ENCODE measurements around the gene CCDC121.
A peak's percentile ranks its signal among the peaks of the same experiment; 100 is the strongest.
"Not testable (repeated sequence)": the region's sequence is repeated elsewhere in the genome, so short reads cannot be mapped to it uniquely, and the experiment has no call there.

The CCDC121 gene

DNA sequence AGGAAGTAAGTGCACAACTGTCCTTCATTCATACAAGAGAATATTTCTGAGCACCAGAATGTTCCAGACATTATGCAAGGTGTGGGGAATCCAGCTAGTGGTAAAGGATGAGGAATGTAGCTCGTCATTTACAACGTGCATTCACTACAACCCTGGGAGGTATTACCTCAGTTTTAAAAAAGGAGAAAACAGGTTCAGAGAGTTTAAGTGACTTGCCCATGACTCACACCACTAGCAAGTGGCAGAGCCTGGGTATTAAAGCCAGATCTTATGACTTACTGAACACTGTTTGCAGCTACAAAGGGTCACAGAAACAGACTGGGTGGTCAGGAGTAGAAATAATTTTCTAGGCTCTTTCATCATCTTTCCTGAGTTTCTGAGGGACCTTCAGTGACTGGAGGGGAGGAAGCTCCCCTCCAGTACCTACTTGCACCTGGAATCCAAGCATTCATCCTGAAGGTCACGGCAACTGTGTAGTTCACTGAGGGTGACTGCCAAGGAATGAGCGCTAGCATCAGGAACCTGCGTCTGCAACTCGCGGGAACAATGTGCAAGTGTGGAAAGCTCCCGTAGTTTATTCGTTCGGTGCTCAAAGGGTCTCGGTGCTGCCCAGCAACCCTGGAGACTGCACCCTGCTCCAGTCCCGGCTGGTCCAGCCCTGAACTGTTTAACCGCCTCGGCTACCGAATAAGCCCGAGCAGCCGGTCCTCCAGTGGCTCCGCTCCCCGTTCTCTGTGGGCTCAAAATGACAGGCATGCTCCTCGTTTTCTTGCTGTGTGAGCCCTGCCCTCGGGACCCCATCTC is 647 bp downstream of the CCDC121 start:
- Histone ChIP-seq H3K36me3 (ENCODE audit: insufficient read depth, low read length) (peaks cover 37% of the 10 kb centered on the region), H4K20me1 (ENCODE audit: insufficient read depth, low read length) (no peaks in the 10 kb centered on the region), H3K9me3 (ENCODE audit: low read length) (no peaks in the 10 kb centered on the region), H3K9me2 (ENCODE audit: low read depth, low read length) (no peaks in the 10 kb centered on the region), H3K4me3 (ENCODE audit: low read depth, low read length, poor library complexity, severe bottlenecking) (peak overlapping the region; percentile 100), H3F3A (ENCODE audit: insufficient read depth, low read length) (no peaks in the 10 kb centered on the region), H3K4me1 (ENCODE audit: insufficient read depth, low read length, severe bottlenecking) (peaks cover 27% of the 10 kb centered on the region), H3K9ac (ENCODE audit: low read length) (peak overlapping the region; percentile 100), H3K79me2 (ENCODE audit: insufficient read depth, low read length) (peaks cover 9% of the 10 kb centered on the region), H3K27ac (ENCODE audit: low read depth, low read length, poor library complexity, severe bottlenecking) (peak overlapping the region; percentile 13), H3K4me2 (ENCODE audit: low read length) (peak overlapping the region; percentile 99), H3K27me3 (ENCODE audit: insufficient read depth, low read length) (no peaks in the 10 kb centered on the region), H2AFZ (ENCODE audit: low read length) (no peak overlapping the region)
- TF ChIP-seq EZH2 (IDR thresholded peaks at IDR 0.05; ENCODE audit: borderline replicate concordance, low read length) = no peak
- TF ChIP-seq, protein P1, sequence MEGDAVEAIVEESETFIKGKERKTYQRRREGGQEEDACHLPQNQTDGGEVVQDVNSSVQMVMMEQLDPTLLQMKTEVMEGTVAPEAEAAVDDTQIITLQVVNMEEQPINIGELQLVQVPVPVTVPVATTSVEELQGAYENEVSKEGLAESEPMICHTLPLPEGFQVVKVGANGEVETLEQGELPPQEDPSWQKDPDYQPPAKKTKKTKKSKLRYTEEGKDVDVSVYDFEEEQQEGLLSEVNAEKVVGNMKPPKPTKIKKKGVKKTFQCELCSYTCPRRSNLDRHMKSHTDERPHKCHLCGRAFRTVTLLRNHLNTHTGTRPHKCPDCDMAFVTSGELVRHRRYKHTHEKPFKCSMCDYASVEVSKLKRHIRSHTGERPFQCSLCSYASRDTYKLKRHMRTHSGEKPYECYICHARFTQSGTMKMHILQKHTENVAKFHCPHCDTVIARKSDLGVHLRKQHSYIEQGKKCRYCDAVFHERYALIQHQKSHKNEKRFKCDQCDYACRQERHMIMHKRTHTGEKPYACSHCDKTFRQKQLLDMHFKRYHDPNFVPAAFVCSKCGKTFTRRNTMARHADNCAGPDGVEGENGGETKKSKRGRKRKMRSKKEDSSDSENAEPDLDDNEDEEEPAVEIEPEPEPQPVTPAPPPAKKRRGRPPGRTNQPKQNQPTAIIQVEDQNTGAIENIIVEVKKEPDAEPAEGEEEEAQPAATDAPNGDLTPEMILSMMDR (IDR thresholded peaks at IDR 0.05; ENCODE audit: low read length) = no peak

DNA sequence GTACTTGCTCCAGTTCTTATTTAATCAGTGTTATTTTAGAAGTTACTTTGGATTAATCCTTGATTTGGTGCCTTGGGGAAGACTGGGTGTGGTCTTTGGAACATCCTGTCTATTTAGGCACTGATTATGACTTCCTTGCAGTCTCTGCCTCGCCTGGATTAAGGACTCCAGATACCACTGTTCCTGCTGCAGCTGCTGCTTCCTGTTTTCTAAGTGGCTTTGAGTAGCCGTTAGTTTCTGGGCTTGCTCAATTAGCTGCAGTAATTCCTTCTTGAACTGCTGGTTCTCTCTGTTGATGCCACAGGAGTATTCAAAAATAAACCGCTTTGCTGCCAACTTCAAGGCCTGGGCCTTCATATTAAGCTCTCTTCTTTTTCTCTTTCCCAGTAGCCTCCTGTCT is 1.9 kb downstream of the CCDC121 start:
- H3K4me2 ChIP-seq (ENCODE audit: low read length); H3K9me3 ChIP-seq (ENCODE audit: low read length); H3K4me3 ChIP-seq (ENCODE audit: low read depth, low read length, poor library complexity, severe bottlenecking); H3K9me2 ChIP-seq (ENCODE audit: low read depth, low read length); H4K20me1 ChIP-seq (ENCODE audit: insufficient read depth, low read length); H3F3A ChIP-seq (ENCODE audit: insufficient read depth, low read length); H3K79me2 ChIP-seq (ENCODE audit: insufficient read depth, low read length); H3K27me3 ChIP-seq (ENCODE audit: insufficient read depth, low read length); H2AFZ ChIP-seq (ENCODE audit: low read length); H3K9ac ChIP-seq (ENCODE audit: low read length): not testable (repeated sequence)
- Histone ChIP-seq H3K36me3 (ENCODE audit: insufficient read depth, low read length) (peaks cover 37% of the 10 kb centered on the region; the same call in 1 of the 2 replicates), H3K27ac (ENCODE audit: low read depth, low read length, poor library complexity, severe bottlenecking) (peak overlapping the region; percentile 9), H3K4me1 (ENCODE audit: insufficient read depth, low read length, severe bottlenecking) (peaks cover 27% of the 10 kb centered on the region)

DNA sequence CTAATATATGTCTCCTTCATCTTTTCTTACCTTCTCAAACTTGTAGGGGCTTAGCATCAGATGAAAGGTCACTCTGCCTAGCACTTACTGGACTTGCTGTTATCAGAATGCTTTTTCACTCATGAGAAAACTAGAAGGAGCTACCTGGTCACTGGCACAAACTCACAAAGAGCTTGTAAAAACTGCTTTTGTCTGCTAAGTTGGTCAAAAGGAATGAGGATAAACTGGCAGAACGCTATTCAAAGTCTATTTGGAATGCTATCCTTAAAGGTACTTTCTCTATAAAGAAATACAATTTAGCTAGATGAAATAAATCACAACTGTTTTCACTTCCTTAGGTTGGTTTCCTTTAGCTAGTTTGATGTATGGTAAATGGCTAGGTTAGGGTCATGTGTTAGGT is 2.5 kb downstream of the CCDC121 start:
- not testable (repeated sequence) for H3K9me2 ChIP-seq (ENCODE audit: low read depth, low read length); H3K79me2 ChIP-seq (ENCODE audit: insufficient read depth, low read length); H3K9me3 ChIP-seq (ENCODE audit: low read length); H4K20me1 ChIP-seq (ENCODE audit: insufficient read depth, low read length); H3F3A ChIP-seq (ENCODE audit: insufficient read depth, low read length); H2AFZ ChIP-seq (ENCODE audit: low read length); H3K27me3 ChIP-seq (ENCODE audit: insufficient read depth, low read length); H3K4me3 ChIP-seq (ENCODE audit: low read depth, low read length, poor library complexity, severe bottlenecking); H3K4me2 ChIP-seq (ENCODE audit: low read length); H3K9ac ChIP-seq (ENCODE audit: low read length)
- Histone ChIP-seq H3K4me1 (ENCODE audit: insufficient read depth, low read length, severe bottlenecking) (peaks cover 27% of the 10 kb centered on the region), H3K27ac (ENCODE audit: low read depth, low read length, poor library complexity, severe bottlenecking) (peak overlapping the region; percentile 9), H3K36me3 (ENCODE audit: insufficient read depth, low read length) (peaks cover 37% of the 10 kb centered on the region; the same call in 1 of the 2 replicates)

DNA sequence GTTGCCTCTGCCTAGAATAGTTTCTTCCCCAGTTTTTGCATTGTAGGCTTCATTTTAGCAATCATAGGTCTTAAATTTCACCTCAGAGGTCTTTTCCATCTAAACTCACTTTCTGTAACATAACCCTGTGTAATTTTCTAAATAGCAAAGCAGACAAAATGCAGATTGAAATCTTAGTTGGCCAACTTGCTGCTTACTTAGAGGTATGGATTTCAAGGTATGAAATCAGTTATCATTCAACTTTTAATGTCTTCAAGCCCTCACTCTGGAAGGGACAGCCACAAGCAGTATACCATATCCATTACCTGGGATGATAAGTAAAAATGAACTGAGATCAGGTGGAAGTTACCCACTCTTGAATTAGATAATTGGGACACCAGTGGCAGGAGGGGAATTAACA is 3.9 kb downstream of the CCDC121 start:
- Histone ChIP-seq H3K27me3 (ENCODE audit: insufficient read depth, low read length) (no peaks in the 10 kb centered on the region), H3K9me2 (ENCODE audit: low read depth, low read length) (no peaks in the 10 kb centered on the region), H3K4me1 (ENCODE audit: insufficient read depth, low read length, severe bottlenecking) (peaks cover 26% of the 10 kb centered on the region), H3K4me3 (ENCODE audit: low read depth, low read length, poor library complexity, severe bottlenecking) (no peak overlapping the region), H4K20me1 (ENCODE audit: insufficient read depth, low read length) (no peaks in the 10 kb centered on the region), H3K36me3 (ENCODE audit: insufficient read depth, low read length) (peaks cover 42% of the 10 kb centered on the region; the same call in 1 of the 2 replicates), H3K4me2 (ENCODE audit: low read length) (no peak overlapping the region), H2AFZ (ENCODE audit: low read length) (no peak overlapping the region), H3K9me3 (ENCODE audit: low read length) (no peaks in the 10 kb centered on the region), H3K27ac (ENCODE audit: low read depth, low read length, poor library complexity, severe bottlenecking) (no peak overlapping the region), H3K79me2 (ENCODE audit: insufficient read depth, low read length) (peaks cover 9% of the 10 kb centered on the region), H3K9ac (ENCODE audit: low read length) (no peak overlapping the region), H3F3A (ENCODE audit: insufficient read depth, low read length) (no peaks in the 10 kb centered on the region)
- TF ChIP-seq, protein P1 (IDR thresholded peaks at IDR 0.05; ENCODE audit: low read length) = no peak
- TF ChIP-seq EZH2 (IDR thresholded peaks at IDR 0.05; ENCODE audit: borderline replicate concordance, low read length) = no peak

All from OCI-LY1 (cell line).